GM10266 (cell line): Measurements from ENCODE around the gene PITPNC1.

Experiments used
- DNase-seq: peaks from one replicate; pipeline ENCODE4 v3.0.0; 2012; ENCODE audit errors: extremely low spot score
- CTCF ChIP-seq: IDR thresholded peaks from 2 replicates; pipeline ENCODE4 v1.5.1; 2012; ENCODE audit warnings: mild to moderate bottlenecking, low read depth; ENCODE audit not compliant: control insufficient read depth, insufficient read depth; ENCODE audit errors: missing control alignments

The PITPNC1 gene

GRCh38 chr17:67459985-67460384, 82.9 kb downstream of the PITPNC1 start:
- TF ChIP-seq CTCF, result no peak
- DNase-seq, result no peak

- TF ChIP-seq CTCF, result no peak
- DNase-seq, result no peak
These were observed 84.2 kb downstream of the PITPNC1 start for GRCh38 chr17:67461228-67461780.

- DNase-seq, result no peak
- TF ChIP-seq CTCF, result no peak
These were observed 84.8 kb downstream of the PITPNC1 start for GRCh38 chr17:67461876-67462275.

- TF ChIP-seq CTCF, result no peak
- no peak for DNase-seq
These were observed 89.2 kb downstream of the PITPNC1 start for GRCh38 chr17:67466251-67466796.

- no peak for TF ChIP-seq CTCF
- peak; percentile 63 for DNase-seq
These were observed 90.7 kb downstream of the PITPNC1 start for GRCh38 chr17:67467500-67468455.

- DNase-seq, result no peak
- no peak for TF ChIP-seq CTCF
These were observed 92.3 kb downstream of the PITPNC1 start for GRCh38 chr17:67469208-67469980.
